Left ventricle myocardium inferior (tissue), 1 donor: ENCODE measurements around the gene NCS1. TPM values are rescaled to one million over a fixed set of nuclear protein-coding genes. Genes with fewer than 3 reads are reported as not detected.

Experiments used
- DNase-seq: peaks from one replicate; pipeline ENCODE4 v3.0.0-alpha.2; 2020
- H3K27ac ChIP-seq: fragments of 200-600 bp; replicated peaks from 2 replicates; pipeline ENCODE4 v1.8.0; 2021
- H3K27me3 ChIP-seq: fragments of 200-600 bp; 2 replicates; pipeline ENCODE4 v1.8.0; 2021; ENCODE audit warnings: low read depth
- H3K36me3 ChIP-seq: fragments of 200-600 bp; 2 replicates; pipeline ENCODE4 v1.8.0; 2021
- H3K4me1 ChIP-seq: fragments of 200-600 bp; 2 replicates; pipeline ENCODE4 v1.8.0; 2021
- H3K4me3 ChIP-seq: fragments of 200-600 bp; 2 replicates; pipeline ENCODE4 v1.8.0; 2021; ENCODE audit warnings: mild to moderate bottlenecking, moderate library complexity
- H3K9me3 ChIP-seq: fragments of 200-600 bp; replicated peaks from 2 replicates; pipeline ENCODE4 v1.8.0; 2021
- intact Hi-C: fragments of 100-400 bp; cut with micrococcal nuclease; formaldehyde crosslinking; loops from one replicate; pipeline ENCODE4 v1.11.0; 2022
- total RNA-seq: library from RNA; stranded (reverse); fragmentation: NEBNext Ultra II Directional; extraction: Animal tissue kit (Norgen Biotek cat#: 25700); gene quantifications from one replicate; pipeline ENCODE4 v1.2.1, GENCODE V29; 2021
- TF ChIP-seq, protein P1 (sequence below): fragments of 200-600 bp; IDR thresholded peaks from 2 replicates; pipeline ENCODE4 v1.8.0; 2021; ENCODE audit warnings: antibody characterized with exemption, mild to moderate bottlenecking, borderline replicate concordance
- donor health status: DM: no; HTN: yes; CAD: no; lungs with severe emphysema.

Gene NCS1
- total RNA-seq, 1 donor from 2014 or later, result 6.1 TPM

DNA sequence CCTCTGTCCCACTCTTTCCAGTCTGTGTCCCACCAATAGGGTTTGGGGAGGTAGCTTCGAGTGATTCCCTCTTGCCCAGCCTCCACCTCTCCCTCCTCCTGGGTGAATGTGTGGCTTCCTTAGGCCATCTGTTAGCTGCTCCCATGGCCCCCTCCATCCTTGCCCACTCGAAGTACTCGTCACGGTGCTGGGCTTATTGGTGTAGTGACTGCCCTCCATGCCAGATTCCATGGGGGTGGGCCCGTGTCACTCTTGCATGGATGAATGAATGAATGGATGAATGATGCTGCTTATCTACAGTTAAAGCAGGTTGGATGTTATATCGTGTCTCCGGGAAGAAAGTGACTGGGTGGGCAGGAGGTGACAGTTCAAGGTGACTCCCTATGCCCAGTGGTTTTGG is 112.5 kb downstream of the NCS1 start:
- intact Hi-C loops, result no loop called here

DNA sequence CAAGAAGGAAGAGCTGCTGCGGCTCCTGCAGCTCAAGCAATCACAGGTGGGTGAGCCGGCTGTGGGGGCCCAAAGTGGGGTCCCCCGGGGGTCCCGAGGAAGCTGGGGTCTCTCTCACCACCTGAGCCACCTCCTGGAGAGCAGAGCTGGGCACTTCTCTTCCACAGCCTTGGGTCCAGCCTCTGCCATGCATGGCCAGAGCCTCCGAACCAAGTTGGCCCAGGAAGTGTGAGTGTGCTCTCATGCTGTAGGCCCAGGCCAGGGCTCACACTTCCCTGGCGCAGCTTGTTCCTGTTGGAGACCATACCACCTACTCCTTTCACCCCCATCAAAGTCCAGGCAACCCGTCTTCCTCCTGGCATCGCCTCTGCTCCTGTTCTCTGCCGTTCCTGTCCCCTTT is 113.1 kb downstream of the NCS1 start:
- TF ChIP-seq, protein P1, sequence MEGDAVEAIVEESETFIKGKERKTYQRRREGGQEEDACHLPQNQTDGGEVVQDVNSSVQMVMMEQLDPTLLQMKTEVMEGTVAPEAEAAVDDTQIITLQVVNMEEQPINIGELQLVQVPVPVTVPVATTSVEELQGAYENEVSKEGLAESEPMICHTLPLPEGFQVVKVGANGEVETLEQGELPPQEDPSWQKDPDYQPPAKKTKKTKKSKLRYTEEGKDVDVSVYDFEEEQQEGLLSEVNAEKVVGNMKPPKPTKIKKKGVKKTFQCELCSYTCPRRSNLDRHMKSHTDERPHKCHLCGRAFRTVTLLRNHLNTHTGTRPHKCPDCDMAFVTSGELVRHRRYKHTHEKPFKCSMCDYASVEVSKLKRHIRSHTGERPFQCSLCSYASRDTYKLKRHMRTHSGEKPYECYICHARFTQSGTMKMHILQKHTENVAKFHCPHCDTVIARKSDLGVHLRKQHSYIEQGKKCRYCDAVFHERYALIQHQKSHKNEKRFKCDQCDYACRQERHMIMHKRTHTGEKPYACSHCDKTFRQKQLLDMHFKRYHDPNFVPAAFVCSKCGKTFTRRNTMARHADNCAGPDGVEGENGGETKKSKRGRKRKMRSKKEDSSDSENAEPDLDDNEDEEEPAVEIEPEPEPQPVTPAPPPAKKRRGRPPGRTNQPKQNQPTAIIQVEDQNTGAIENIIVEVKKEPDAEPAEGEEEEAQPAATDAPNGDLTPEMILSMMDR, result no peak
- intact Hi-C loops, result no loop called here
- no peak overlapping the region for H3K4me3 ChIP-seq
- H3K27me3 ChIP-seq, result peaks cover 48% of the 10 kb centered on the region
- DNase-seq, result no peak
- no peaks in the 10 kb centered on the region for H3K36me3 ChIP-seq
- H3K9me3 ChIP-seq, result no peaks in the 10 kb centered on the region
- no peak overlapping the region for H3K27ac ChIP-seq
- H3K4me1 ChIP-seq, result peaks cover 70% of the 10 kb centered on the region

More for the DNA sequence above, 112.5 kb downstream of the NCS1 start:
- no peaks in the 10 kb centered on the region for H3K9me3 ChIP-seq
- no peak overlapping the region for H3K27ac ChIP-seq
- no peak for DNase-seq
- no peaks in the 10 kb centered on the region for H3K36me3 ChIP-seq
- peaks cover 64% of the 10 kb centered on the region for H3K4me1 ChIP-seq
- no peak overlapping the region for H3K4me3 ChIP-seq
- H3K27me3 ChIP-seq, result peaks cover 42% of the 10 kb centered on the region
- TF ChIP-seq, protein P1, result no peak

DNA sequence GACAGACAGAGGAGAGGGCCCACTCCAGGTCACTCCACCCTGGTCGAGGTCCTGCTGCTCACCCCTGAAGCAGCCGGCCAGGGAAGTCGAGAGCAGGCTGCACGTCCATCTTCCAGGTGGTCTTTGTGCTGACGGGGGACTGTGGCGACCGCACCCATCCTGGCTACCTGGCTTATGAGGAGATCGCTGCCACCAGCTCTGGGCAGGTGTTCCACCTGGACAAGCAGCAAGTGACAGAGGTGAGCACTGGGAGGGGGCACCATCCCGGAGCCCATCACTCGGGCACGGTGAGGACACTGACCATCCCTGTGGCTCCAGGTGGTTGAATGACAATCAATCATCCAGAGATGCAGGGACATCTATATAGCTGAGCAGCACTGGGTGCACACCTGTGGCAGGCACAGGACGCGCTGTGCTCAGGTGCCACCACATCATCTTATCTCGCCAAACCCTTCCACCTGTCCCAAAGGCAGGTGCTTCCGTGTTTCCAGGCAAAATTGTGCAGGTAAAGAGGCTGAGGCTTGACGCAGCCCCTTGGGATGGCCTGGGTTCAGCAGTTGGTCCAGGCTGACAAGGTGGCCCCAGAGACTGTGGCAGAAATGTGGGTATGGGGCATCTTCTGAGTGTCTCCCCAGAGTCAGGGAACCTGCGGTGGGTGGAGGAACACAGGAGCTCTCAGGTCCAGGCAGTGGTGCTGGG is 114.0 kb downstream of the NCS1 start:
- H3K9me3 ChIP-seq, result no peaks in the 10 kb centered on the region
- TF ChIP-seq, protein P1, result no peak
- peaks cover 55% of the 10 kb centered on the region for H3K27me3 ChIP-seq
- H3K27ac ChIP-seq, result peak overlapping the region; percentile 83
- H3K4me1 ChIP-seq, result peaks cover 79% of the 10 kb centered on the region
- no peak for DNase-seq
- intact Hi-C loops, result no loop called here
- H3K36me3 ChIP-seq, result no peaks in the 10 kb centered on the region
- peak overlapping the region; percentile 21 for H3K4me3 ChIP-seq

Other genes starting within 250 kb of the NCS1 start
- 20.5 TPM for gene FNBP1, start 129.2 kb upstream of the NCS1 start, total RNA-seq
- gene GPR107, start 118.5 kb upstream of the NCS1 start, total RNA-seq, result 23.3 TPM
- 5.5 TPM for gene HMCN2, start 93.4 kb downstream of the NCS1 start, total RNA-seq